ENCODE results near the gene PCDHB10.

Gene PCDHB10

GRCh38 chr5:141192110-141192725 lies at the start of gene PCDHB10:
Gene PCDHB10 (plus strand): TSS chr5:141192353. CDS start chr5:141192553, 200 bp downstream.
- no peaks in the 10 kb centered on the region for H4K20me1 ChIP-seq (ENCODE audit: low read depth, low read length)
- no peak within 1 kb of the TSS for H3K27ac ChIP-seq (ENCODE audit: low read depth, low read length)
- H3K9me2 ChIP-seq (replicated peaks; ENCODE audit: insufficient read depth, low read length), result no peaks in the 10 kb centered on the region
- no peaks in the 10 kb centered on the region for H3F3A ChIP-seq (ENCODE audit: insufficient read depth)
- H3K9me3 ChIP-seq (ENCODE audit: insufficient read depth, low read length), result peaks cover 15% of the 10 kb centered on the region
- no peak within 1 kb of the TSS for H2AFZ ChIP-seq (ENCODE audit: low read depth, low read length, severe bottlenecking)
- no peak within 1 kb of the TSS for H3K4me2 ChIP-seq (ENCODE audit: low read depth, low read length, poor library complexity, severe bottlenecking)
- H3K79me2 ChIP-seq (ENCODE audit: insufficient read depth, low read length), result no peaks in the 10 kb centered on the region
- H3K36me3 ChIP-seq (ENCODE audit: low read length), result no peaks in the 10 kb centered on the region
- no peak for TF ChIP-seq EZH2phosphoT487 (conservative IDR thresholded peaks at IDR 0.05; ENCODE audit: low read length)
- TF ChIP-seq CTCF (IDR thresholded peaks at IDR 0.05; ENCODE audit: insufficient read depth, low read length, poor library complexity, severe bottlenecking), result peak; percentile 78
- H3K4me3 ChIP-seq (ENCODE audit: insufficient read depth, low read length, poor library complexity, severe bottlenecking), result no peak within 1 kb of the TSS
- no peak within 1 kb of the TSS for H3K9ac ChIP-seq (ENCODE audit: low read length)
- no peaks in the 10 kb centered on the region for H3K27me3 ChIP-seq (ENCODE audit: low read length)

GRCh38 chr5:141149812-141150211 lies 42.3 kb upstream of the PCDHB10 start, which contains the start of gene PCDHB6:
Gene PCDHB6 (plus strand): TSS chr5:141150057. CDS start chr5:141150258, 201 bp downstream.
- Histone ChIP-seq H3K9me3 (ENCODE audit: insufficient read depth, low read length) (no peaks in the 10 kb centered on the region), H3K27ac (ENCODE audit: low read depth, low read length) (no peak within 1 kb of the TSS), H3K36me3 (ENCODE audit: low read length) (no peaks in the 10 kb centered on the region), H4K20me1 (ENCODE audit: low read depth, low read length) (no peaks in the 10 kb centered on the region), H3K9me2 (replicated peaks; ENCODE audit: insufficient read depth, low read length) (no peaks in the 10 kb centered on the region), H3K9ac (ENCODE audit: low read length) (no peak within 1 kb of the TSS), H3K4me3 (ENCODE audit: insufficient read depth, low read length, poor library complexity, severe bottlenecking) (no peak within 1 kb of the TSS), H2AFZ (ENCODE audit: low read depth, low read length, severe bottlenecking) (no peak within 1 kb of the TSS), H3K27me3 (ENCODE audit: low read length) (no peaks in the 10 kb centered on the region), H3K4me2 (ENCODE audit: low read depth, low read length, poor library complexity, severe bottlenecking) (no peak within 1 kb of the TSS), H3K79me2 (ENCODE audit: insufficient read depth, low read length) (no peaks in the 10 kb centered on the region), H3F3A (ENCODE audit: insufficient read depth) (no peaks in the 10 kb centered on the region)
- TF ChIP-seq EZH2phosphoT487 (conservative IDR thresholded peaks at IDR 0.05; ENCODE audit: low read length) (no peak), CTCF (IDR thresholded peaks at IDR 0.05; ENCODE audit: insufficient read depth, low read length, poor library complexity, severe bottlenecking) (peak; percentile 32)

- H3K79me2 ChIP-seq (ENCODE audit: insufficient read depth, low read length), result no peaks in the 10 kb centered on the region
- no peak overlapping the region for H3K4me3 ChIP-seq (ENCODE audit: insufficient read depth, low read length, poor library complexity, severe bottlenecking)
- no peak overlapping the region for H3K4me2 ChIP-seq (ENCODE audit: low read depth, low read length, poor library complexity, severe bottlenecking)
Measured at GRCh38 chr5:141150224-141150992, 41.7 kb upstream of the PCDHB10 start.

More at GRCh38 chr5:141150224-141150992, 41.7 kb upstream of the PCDHB10 start:
- Histone ChIP-seq H2AFZ (ENCODE audit: low read depth, low read length, severe bottlenecking) (no peak overlapping the region), H3K27ac (ENCODE audit: low read depth, low read length) (no peak overlapping the region), H3F3A (ENCODE audit: insufficient read depth) (no peaks in the 10 kb centered on the region), H3K9me2 (replicated peaks; ENCODE audit: insufficient read depth, low read length) (no peaks in the 10 kb centered on the region), H3K9ac (ENCODE audit: low read length) (no peak overlapping the region), H3K36me3 (ENCODE audit: low read length) (no peaks in the 10 kb centered on the region), H4K20me1 (ENCODE audit: low read depth, low read length) (no peaks in the 10 kb centered on the region), H3K9me3 (ENCODE audit: insufficient read depth, low read length) (no peaks in the 10 kb centered on the region), H3K27me3 (ENCODE audit: low read length) (no peaks in the 10 kb centered on the region)
- TF ChIP-seq CTCF (IDR thresholded peaks at IDR 0.05; ENCODE audit: insufficient read depth, low read length, poor library complexity, severe bottlenecking) (no peak), EZH2phosphoT487 (conservative IDR thresholded peaks at IDR 0.05; ENCODE audit: low read length) (no peak)

Measured in SU-DHL-6 (cell line).